Measurements from ENCODE around the gene GDPD4.

Gene GDPD4

GRCh38 chr11:77325159-77325558 lies 23.7 kb upstream of the GDPD4 start:
- TF ChIP-seq, protein P1, sequence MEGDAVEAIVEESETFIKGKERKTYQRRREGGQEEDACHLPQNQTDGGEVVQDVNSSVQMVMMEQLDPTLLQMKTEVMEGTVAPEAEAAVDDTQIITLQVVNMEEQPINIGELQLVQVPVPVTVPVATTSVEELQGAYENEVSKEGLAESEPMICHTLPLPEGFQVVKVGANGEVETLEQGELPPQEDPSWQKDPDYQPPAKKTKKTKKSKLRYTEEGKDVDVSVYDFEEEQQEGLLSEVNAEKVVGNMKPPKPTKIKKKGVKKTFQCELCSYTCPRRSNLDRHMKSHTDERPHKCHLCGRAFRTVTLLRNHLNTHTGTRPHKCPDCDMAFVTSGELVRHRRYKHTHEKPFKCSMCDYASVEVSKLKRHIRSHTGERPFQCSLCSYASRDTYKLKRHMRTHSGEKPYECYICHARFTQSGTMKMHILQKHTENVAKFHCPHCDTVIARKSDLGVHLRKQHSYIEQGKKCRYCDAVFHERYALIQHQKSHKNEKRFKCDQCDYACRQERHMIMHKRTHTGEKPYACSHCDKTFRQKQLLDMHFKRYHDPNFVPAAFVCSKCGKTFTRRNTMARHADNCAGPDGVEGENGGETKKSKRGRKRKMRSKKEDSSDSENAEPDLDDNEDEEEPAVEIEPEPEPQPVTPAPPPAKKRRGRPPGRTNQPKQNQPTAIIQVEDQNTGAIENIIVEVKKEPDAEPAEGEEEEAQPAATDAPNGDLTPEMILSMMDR (IDR thresholded peaks at IDR 0.05; ENCODE audit: control extremely low read depth, extremely low read depth, low read depth, missing control alignments): no peak
- ChIA-PET POLR2A (no interaction called here), CTCF (interaction anchor here (0.8 to 1.4 kb wide), 2 partner anchors 14 to 39 kb away, joined by 3 to 4 read pairs; no protein-coding TSS in a partner anchor)
- no peak for DNase-seq (ENCODE audit: extremely low spot score)

GRCh38 chr11:77324508-77324907 lies 23.0 kb upstream of the GDPD4 start:
- ChIA-PET CTCF (interaction anchor here (0.8 to 1.4 kb wide), 2 partner anchors 13 to 39 kb away, joined by 3 to 4 read pairs; no protein-coding TSS in a partner anchor), POLR2A (no interaction called here)
- DNase-seq (ENCODE audit: extremely low spot score): no peak
- TF ChIP-seq, protein P1 (IDR thresholded peaks at IDR 0.05; ENCODE audit: control extremely low read depth, extremely low read depth, low read depth, missing control alignments): no peak

GRCh38 chr11:77322926-77323590 lies 21.6 kb upstream of the GDPD4 start:
- POLR2A ChIA-PET: no interaction called here
- TF ChIP-seq, protein P1 (IDR thresholded peaks at IDR 0.05; ENCODE audit: control extremely low read depth, extremely low read depth, low read depth, missing control alignments): no peak
- DNase-seq (ENCODE audit: extremely low spot score): no peak
- CTCF ChIA-PET: interaction anchor here (0.7 to 0.9 kb wide), 2 partner anchors 9 to 11 kb away, joined by 3 read pairs; no protein-coding TSS in a partner anchor

DNA sequence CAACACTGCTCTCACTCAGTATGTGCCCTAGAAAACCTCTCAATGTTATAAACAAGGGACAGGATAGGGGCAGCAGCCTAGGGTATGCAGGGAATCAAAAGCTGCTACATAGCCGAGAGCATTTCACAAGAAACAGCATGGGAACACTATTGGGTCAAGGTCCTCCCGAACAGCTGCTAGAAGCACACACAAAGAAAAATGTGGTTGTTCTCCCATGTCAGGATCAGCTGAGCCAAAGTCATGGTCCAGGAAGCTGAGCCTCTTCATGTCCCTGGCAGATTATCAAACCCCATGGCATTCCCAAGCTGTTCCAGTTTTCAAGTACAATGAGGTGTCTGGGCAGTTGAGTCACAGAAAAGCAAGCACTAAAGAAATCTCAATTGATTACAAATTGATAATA lies 21.0 kb upstream of the GDPD4 start:
- DNase-seq (ENCODE audit: extremely low spot score): no peak
- TF ChIP-seq, protein P1 (IDR thresholded peaks at IDR 0.05; ENCODE audit: control extremely low read depth, extremely low read depth, low read depth, missing control alignments): no peak
- CTCF ChIA-PET: interaction anchor here (0.7 to 0.9 kb wide), 2 partner anchors 10 kb away, joined by 3 read pairs; no protein-coding TSS in a partner anchor
- POLR2A ChIA-PET: no interaction called here

- TF ChIP-seq, protein P1 (IDR thresholded peaks at IDR 0.05; ENCODE audit: control extremely low read depth, extremely low read depth, low read depth, missing control alignments): no peak
- ChIA-PET CTCF (interaction anchor here (1.2 kb wide), 1 partner anchor 12 kb away, joined by 4 read pairs; no protein-coding TSS in a partner anchor), POLR2A (no interaction called here)
- DNase-seq (ENCODE audit: extremely low spot score): no peak
These were observed 18.9 kb upstream of the GDPD4 start for GRCh38 chr11:77320351-77320750.

GRCh38 chr11:77318600-77318999 lies 17.1 kb upstream of the GDPD4 start:
- TF ChIP-seq, protein P1 (IDR thresholded peaks at IDR 0.05; ENCODE audit: control extremely low read depth, extremely low read depth, low read depth, missing control alignments): no peak
- CTCF ChIA-PET: interaction anchor here (1.3 to 1.6 kb wide), 2 partner anchors 15 to 192 kb away, joined by 3 to 4 read pairs; no protein-coding TSS in a partner anchor
- DNase-seq (ENCODE audit: extremely low spot score): no peak
- POLR2A ChIA-PET: no interaction called here

All from GM10248 (cell line).